Progenitor cell of endocrine pancreas (in vitro differentiated cells): ENCODE data around the gene DIS3L2. TPM values are rescaled to one million over a fixed set of nuclear protein-coding genes. Genes with fewer than 3 reads are reported as not detected.

ENCODE experiments used
- DNase-seq: peaks from one replicate; pipeline ENCODE4 v3.0.0; 2021; ENCODE audit warnings: low spot score; ENCODE audit not compliant: unreplicated experiment
- H3K27ac Mint-ChIP-seq: 2 replicates; pipeline ENCODE4 v1.8.0; 2021; ENCODE audit warnings: mild to moderate bottlenecking, moderate library complexity, mixed read lengths
- H3K27me3 Mint-ChIP-seq: 2 replicates; pipeline ENCODE4 v1.8.0; 2021; ENCODE audit warnings: mixed read lengths
- H3K36me3 Mint-ChIP-seq: 2 replicates; pipeline ENCODE4 v1.8.0; 2022; ENCODE audit warnings: mixed read lengths; ENCODE audit not compliant: insufficient read depth
- H3K4me1 Mint-ChIP-seq: 2 replicates; pipeline ENCODE4 v1.8.0; 2021; ENCODE audit warnings: low read depth, mixed read lengths
- H3K4me3 Mint-ChIP-seq: 2 replicates; pipeline ENCODE4 v1.8.0; 2021; ENCODE audit warnings: low read depth, mild to moderate bottlenecking, moderate library complexity, mixed read lengths
- H3K9me3 Mint-ChIP-seq: 2 replicates; pipeline ENCODE4 v1.8.0; 2021; ENCODE audit warnings: low read depth, mixed read lengths
- total RNA-seq: library from RNA; stranded (reverse); gene quantifications from 2 replicates; pipeline ENCODE4 v1.2.1, GENCODE V29; 2021
- TF ChIP-seq, protein P1 (sequence below): fragments of 200-600 bp; sonication (generic); IDR thresholded peaks from one replicate; pipeline ENCODE4 v1.5.0; 2021; ENCODE audit warnings: antibody characterized with exemption, mild to moderate bottlenecking; ENCODE audit not compliant: unreplicated experiment

Gene DIS3L2
- total RNA-seq, 1 donor from 2014 or later: 59.3 TPM

DNA sequence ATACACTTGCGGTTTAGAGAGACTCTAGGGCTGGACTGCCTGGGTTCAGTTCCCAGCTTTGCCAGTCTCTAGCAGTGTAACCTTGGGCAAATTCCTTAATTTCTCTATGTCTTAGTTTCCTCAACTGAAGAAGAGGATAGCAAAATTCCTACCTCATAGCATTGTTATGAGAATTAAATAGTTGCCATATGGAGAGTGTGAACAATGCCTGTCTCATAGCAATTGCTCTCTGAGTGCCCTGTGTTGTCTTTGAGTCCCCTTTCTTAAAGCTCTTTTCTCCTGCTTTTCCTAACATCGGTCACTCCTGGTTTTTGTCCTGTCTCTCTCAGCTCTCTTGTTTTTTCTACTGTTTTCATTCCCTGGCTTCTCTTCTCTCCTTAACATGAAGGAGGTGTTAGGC lies 300.3 kb downstream of the DIS3L2 start:
- H3K27me3 Mint-ChIP-seq: no peaks in the 10 kb centered on the region
- no peak overlapping the region for H3K27ac Mint-ChIP-seq
- peaks cover 1% of the 10 kb centered on the region for H3K4me1 Mint-ChIP-seq
- H3K36me3 Mint-ChIP-seq: peaks cover 14% of the 10 kb centered on the region
- TF ChIP-seq, protein P1, sequence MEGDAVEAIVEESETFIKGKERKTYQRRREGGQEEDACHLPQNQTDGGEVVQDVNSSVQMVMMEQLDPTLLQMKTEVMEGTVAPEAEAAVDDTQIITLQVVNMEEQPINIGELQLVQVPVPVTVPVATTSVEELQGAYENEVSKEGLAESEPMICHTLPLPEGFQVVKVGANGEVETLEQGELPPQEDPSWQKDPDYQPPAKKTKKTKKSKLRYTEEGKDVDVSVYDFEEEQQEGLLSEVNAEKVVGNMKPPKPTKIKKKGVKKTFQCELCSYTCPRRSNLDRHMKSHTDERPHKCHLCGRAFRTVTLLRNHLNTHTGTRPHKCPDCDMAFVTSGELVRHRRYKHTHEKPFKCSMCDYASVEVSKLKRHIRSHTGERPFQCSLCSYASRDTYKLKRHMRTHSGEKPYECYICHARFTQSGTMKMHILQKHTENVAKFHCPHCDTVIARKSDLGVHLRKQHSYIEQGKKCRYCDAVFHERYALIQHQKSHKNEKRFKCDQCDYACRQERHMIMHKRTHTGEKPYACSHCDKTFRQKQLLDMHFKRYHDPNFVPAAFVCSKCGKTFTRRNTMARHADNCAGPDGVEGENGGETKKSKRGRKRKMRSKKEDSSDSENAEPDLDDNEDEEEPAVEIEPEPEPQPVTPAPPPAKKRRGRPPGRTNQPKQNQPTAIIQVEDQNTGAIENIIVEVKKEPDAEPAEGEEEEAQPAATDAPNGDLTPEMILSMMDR: no peak
- DNase-seq: no peak
- H3K4me3 Mint-ChIP-seq: no peak overlapping the region
- H3K9me3 Mint-ChIP-seq: no peaks in the 10 kb centered on the region

DNA sequence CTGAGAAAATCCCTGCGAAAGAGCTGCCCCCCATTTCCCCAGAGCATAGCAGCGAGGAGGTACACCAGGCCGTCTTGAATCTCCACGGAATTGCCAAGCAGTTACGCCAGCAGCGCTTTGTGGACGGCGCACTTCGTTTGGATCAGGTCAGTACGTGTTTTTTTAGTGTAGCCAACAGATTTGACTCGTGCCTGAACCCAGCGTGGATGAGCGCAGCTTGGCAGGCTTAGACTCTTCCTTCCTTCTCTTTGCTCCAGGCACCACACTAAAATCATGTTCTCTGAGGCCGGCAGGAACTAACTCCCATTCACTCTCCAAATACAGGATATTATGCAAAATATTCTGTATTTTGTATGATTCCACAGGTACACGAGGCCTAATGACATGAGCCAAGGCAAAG lies 301.8 kb downstream of the DIS3L2 start:
- no peak overlapping the region for H3K27ac Mint-ChIP-seq
- no peaks in the 10 kb centered on the region for H3K27me3 Mint-ChIP-seq
- no peak for DNase-seq
- H3K4me3 Mint-ChIP-seq: no peak overlapping the region
- TF ChIP-seq, protein P1: no peak
- peaks cover 1% of the 10 kb centered on the region for H3K4me1 Mint-ChIP-seq
- H3K36me3 Mint-ChIP-seq: peaks cover 14% of the 10 kb centered on the region
- H3K9me3 Mint-ChIP-seq: no peaks in the 10 kb centered on the region

DNA sequence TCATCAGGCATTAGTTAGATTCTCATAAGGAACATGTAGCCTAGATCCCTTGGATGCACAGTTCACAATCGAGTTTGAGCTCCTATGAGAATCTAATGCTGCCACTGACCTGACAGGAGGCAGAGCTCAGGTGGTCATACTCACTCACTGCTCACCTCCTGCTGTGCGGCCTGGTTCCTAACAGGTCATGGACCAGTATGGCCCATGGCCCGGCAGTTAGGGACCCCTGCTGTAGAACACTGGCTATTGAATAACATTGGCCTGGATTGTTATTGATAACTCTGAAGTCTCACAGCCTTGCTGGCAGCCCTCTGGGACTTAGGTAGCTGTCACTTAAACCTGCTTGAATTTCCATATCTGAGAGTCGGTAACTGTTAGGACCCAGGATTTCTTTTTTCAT lies 302.6 kb downstream of the DIS3L2 start:
- H3K9me3 Mint-ChIP-seq: no peaks in the 10 kb centered on the region
- H3K36me3 Mint-ChIP-seq: peaks cover 14% of the 10 kb centered on the region
- TF ChIP-seq, protein P1: no peak
- H3K27me3 Mint-ChIP-seq: no peaks in the 10 kb centered on the region
- no peak overlapping the region for H3K4me3 Mint-ChIP-seq
- no peak overlapping the region for H3K27ac Mint-ChIP-seq
- no peak for DNase-seq
- peaks cover under 1% of the 10 kb centered on the region for H3K4me1 Mint-ChIP-seq

DNA sequence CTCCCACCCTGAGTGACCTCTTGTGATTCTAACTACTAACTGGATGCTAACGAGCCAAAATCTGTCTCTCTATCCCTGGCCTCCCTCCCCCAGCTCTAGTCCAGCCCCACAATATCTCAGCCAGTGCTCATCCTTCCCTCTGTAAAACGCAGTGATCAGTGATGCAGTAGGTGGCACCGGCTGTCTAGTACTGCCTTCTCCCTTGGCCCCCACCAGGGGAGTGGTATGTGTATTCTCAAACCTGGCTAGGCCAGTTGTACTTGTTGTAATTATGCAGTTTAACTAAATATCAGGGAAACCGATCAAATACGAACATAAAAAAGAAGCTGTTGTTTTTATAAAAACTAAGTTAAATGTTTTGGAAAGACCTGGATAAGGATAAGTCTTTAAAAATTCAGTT lies 303.8 kb downstream of the DIS3L2 start:
- H3K9me3 Mint-ChIP-seq: no peaks in the 10 kb centered on the region
- no peak overlapping the region for H3K4me3 Mint-ChIP-seq
- H3K27ac Mint-ChIP-seq: peak overlapping the region; percentile 67

DNA sequence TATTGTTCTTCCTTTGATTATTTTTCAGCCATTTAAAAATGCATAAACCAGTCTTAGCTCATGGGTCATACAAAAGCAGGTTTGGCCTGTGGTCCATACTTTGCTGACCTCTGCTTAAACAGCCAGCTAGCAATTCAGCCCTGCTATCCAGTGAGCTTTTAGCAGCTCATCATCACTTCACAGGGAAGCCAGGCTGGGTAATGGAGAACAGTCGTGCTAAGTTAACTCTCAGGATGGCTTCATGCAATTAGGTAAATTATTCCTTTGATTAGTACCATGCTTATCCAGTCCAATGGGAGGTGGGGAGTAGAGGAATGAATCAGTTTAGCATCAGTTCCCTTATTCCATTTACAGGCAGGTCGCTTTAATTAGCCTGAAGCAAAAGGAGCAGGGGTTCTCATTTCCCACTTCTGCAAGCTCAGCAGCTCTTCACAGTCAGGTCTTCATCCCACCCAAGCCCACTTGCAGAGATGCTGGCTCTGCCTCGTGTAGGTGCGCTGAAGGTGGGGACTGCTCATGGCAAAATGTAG lies 307.2 kb downstream of the DIS3L2 start:
- Mint-ChIP-seq H3K9me3 (no peaks in the 10 kb centered on the region), H3K27me3 (no peaks in the 10 kb centered on the region), H3K4me1 (peaks cover 2% of the 10 kb centered on the region), H3K36me3 (peaks cover 2% of the 10 kb centered on the region), H3K27ac (no peak overlapping the region), H3K4me3 (no peak overlapping the region)
- DNase-seq: no peak
- TF ChIP-seq, protein P1: no peak

More for the DNA sequence above, 303.8 kb downstream of the DIS3L2 start:
- TF ChIP-seq, protein P1: no peak
- no peak for DNase-seq
- no peaks in the 10 kb centered on the region for H3K4me1 Mint-ChIP-seq
- H3K36me3 Mint-ChIP-seq: peaks cover 11% of the 10 kb centered on the region
- H3K27me3 Mint-ChIP-seq: no peaks in the 10 kb centered on the region
